SU-DHL-6 (cell line): ENCODE data around the gene MIS18BP1.

Experiments used
- H2AFZ ChIP-seq: fragments of 200-600 bp; sonication (generic); 2 replicates; pipeline ENCODE4 v1.6.1; 2014; ENCODE audit warnings: low read depth, mild to moderate bottlenecking, moderate library complexity, mixed read lengths, antibody characterized with exemption, low read length; ENCODE audit not compliant: severe bottlenecking
- H3F3A ChIP-seq: fragments of 200-600 bp; shearing (Covaris generic); 2 replicates; pipeline ENCODE4 v1.6.0; 2016; ENCODE audit warnings: antibody characterized with exemption, mild to moderate bottlenecking; ENCODE audit not compliant: insufficient read depth
- H3K27ac ChIP-seq: fragments of 200-600 bp; sonication (generic); 2 replicates; pipeline ENCODE4 v1.5.1; 2016; ENCODE audit warnings: low read depth, mild to moderate bottlenecking, low read length, moderate library complexity, mixed read lengths
- H3K27me3 ChIP-seq: fragments of 200-600 bp; sonication (generic), shearing (Covaris generic); 2 replicates; pipeline ENCODE4 v1.6.0; 2014; ENCODE audit warnings: mild to moderate bottlenecking, low read length
- H3K36me3 ChIP-seq: fragments of 200-600 bp; sonication (generic); 2 replicates; pipeline ENCODE4 v1.6.1; 2014; ENCODE audit warnings: mild to moderate bottlenecking, low read length, mixed read lengths
- H3K4me2 ChIP-seq: fragments of 300-600, 200-600 bp; shearing (Covaris generic), sonication (generic); 2 replicates; pipeline ENCODE4 v1.6.0; 2014; ENCODE audit warnings: low read length, low read depth, mild to moderate bottlenecking; ENCODE audit not compliant: poor library complexity, severe bottlenecking
- H3K4me3 ChIP-seq: fragments of 200-600 bp; sonication (generic); 2 replicates; pipeline ENCODE4 v1.5.1; 2014; ENCODE audit warnings: antibody characterized with exemption, low read length, mild to moderate bottlenecking, mixed read lengths; ENCODE audit not compliant: insufficient read depth, poor library complexity, severe bottlenecking
- H3K79me2 ChIP-seq: fragments of 200-600 bp; sonication (generic); 2 replicates; pipeline ENCODE4 v1.6.1; 2014; ENCODE audit warnings: mild to moderate bottlenecking, low read length, moderate library complexity; ENCODE audit not compliant: insufficient read depth
- H3K9ac ChIP-seq: fragments of 200-600 bp; sonication (generic); 2 replicates; pipeline ENCODE4 v1.7.0; 2014; ENCODE audit warnings: mild to moderate bottlenecking, low read length
- H3K9me2 ChIP-seq: fragments of 200-600 bp; sonication (generic); replicated peaks from 2 replicates; pipeline ENCODE4 v1.6.1; 2014; ENCODE audit warnings: low read length; ENCODE audit not compliant: insufficient read depth
- H3K9me3 ChIP-seq: fragments of 200-600 bp; sonication (generic); 2 replicates; pipeline ENCODE4 v1.6.1; 2014; ENCODE audit warnings: low read length, mixed read lengths; ENCODE audit not compliant: insufficient read depth
- H4K20me1 ChIP-seq: fragments of 200-600 bp; sonication (generic); 2 replicates; pipeline ENCODE4 v1.6.1; 2014; ENCODE audit warnings: low read depth, mild to moderate bottlenecking, antibody characterized with exemption, low read length, moderate library complexity, mixed read lengths
- EZH2phosphoT487 ChIP-seq: fragments of 200-600 bp; sonication (generic), shearing (Covaris generic); conservative IDR thresholded peaks from 2 replicates; pipeline ENCODE4 v1.6.1; 2018; ENCODE audit warnings: mild to moderate bottlenecking, antibody characterized with exemption, low read length, moderate library complexity, mixed read lengths
- TF ChIP-seq, protein P1 (sequence below): fragments of 200-600 bp; sonication (generic); IDR thresholded peaks from one replicate; pipeline ENCODE4 v1.5.1; 2017; ENCODE audit warnings: antibody characterized with exemption, mild to moderate bottlenecking, low read length, moderate library complexity; ENCODE audit not compliant: insufficient read depth, poor library complexity, severe bottlenecking

Gene MIS18BP1

DNA sequence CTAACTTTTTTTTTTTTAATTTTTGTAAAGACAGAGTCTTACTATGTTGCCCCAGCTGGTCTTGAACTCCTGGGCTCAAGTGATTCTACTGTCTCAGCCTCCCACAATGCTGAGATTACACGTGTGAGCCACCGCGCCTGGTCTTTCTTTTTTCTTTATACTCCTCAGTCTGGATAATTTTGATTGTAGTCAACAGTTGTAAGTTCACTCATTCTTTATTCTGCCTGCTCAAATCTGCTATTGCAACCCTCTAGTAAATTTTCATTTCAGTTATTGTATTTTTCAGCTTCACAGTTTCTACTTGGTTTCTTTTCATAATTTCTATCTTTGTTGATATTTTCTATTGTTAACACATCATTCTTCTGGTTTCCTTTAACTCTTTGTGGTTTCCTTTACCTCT is 5.8 kb upstream of the MIS18BP1 start:
- no peak for TF ChIP-seq EZH2phosphoT487
- TF ChIP-seq, protein P1, sequence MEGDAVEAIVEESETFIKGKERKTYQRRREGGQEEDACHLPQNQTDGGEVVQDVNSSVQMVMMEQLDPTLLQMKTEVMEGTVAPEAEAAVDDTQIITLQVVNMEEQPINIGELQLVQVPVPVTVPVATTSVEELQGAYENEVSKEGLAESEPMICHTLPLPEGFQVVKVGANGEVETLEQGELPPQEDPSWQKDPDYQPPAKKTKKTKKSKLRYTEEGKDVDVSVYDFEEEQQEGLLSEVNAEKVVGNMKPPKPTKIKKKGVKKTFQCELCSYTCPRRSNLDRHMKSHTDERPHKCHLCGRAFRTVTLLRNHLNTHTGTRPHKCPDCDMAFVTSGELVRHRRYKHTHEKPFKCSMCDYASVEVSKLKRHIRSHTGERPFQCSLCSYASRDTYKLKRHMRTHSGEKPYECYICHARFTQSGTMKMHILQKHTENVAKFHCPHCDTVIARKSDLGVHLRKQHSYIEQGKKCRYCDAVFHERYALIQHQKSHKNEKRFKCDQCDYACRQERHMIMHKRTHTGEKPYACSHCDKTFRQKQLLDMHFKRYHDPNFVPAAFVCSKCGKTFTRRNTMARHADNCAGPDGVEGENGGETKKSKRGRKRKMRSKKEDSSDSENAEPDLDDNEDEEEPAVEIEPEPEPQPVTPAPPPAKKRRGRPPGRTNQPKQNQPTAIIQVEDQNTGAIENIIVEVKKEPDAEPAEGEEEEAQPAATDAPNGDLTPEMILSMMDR: no peak
- H2AFZ ChIP-seq: no peak overlapping the region
- no peaks in the 10 kb centered on the region for H3K79me2 ChIP-seq
- peaks cover 24% of the 10 kb centered on the region; the same call in 1 of the 2 replicates for H3K9me3 ChIP-seq
- no peak overlapping the region for H3K4me3 ChIP-seq
- peaks cover 7% of the 10 kb centered on the region; the same call in 1 of the 2 replicates for H3F3A ChIP-seq
- H3K36me3 ChIP-seq: no peaks in the 10 kb centered on the region; the same call in 1 of the 2 replicates
- H3K9me2 ChIP-seq: no peaks in the 10 kb centered on the region
- no peak overlapping the region for H3K27ac ChIP-seq
- H3K4me2 ChIP-seq: no peak overlapping the region
- H4K20me1 ChIP-seq: no peaks in the 10 kb centered on the region
- H3K9ac ChIP-seq: no peak overlapping the region
- no peaks in the 10 kb centered on the region for H3K27me3 ChIP-seq

DNA sequence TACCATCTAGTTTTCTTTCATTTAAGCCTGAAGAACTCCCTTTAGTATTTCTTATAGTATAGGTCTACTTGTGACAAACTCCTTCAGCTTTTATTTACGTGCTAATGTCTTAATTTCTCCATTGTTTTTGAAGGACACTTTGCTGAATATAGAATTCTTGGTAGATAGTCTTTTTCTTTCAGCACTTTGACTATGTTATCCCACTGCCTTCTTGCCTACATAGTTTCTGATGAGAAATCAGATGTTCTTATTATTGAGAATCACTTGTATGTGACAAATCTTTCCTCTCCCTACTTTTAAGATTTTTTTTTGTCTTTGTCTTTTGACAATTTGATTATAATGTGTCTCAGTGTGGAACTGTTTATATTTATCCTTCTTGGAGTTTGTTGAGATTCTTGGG is 5.1 kb upstream of the MIS18BP1 start:
- no peaks in the 10 kb centered on the region; the same call in 1 of the 2 replicates for H3K36me3 ChIP-seq
- no peaks in the 10 kb centered on the region for H4K20me1 ChIP-seq
- H3K27me3 ChIP-seq: no peaks in the 10 kb centered on the region
- H3F3A ChIP-seq: peaks cover 8% of the 10 kb centered on the region; the same call in 1 of the 2 replicates
- H3K9me3 ChIP-seq: peaks cover 24% of the 10 kb centered on the region; the same call in 1 of the 2 replicates
- no peak overlapping the region for H3K27ac ChIP-seq
- no peak overlapping the region for H3K4me2 ChIP-seq
- H3K9me2 ChIP-seq: no peaks in the 10 kb centered on the region
- no peak for TF ChIP-seq EZH2phosphoT487
- TF ChIP-seq, protein P1: no peak
- H3K4me3 ChIP-seq: no peak overlapping the region
- H3K9ac ChIP-seq: no peak overlapping the region
- no peaks in the 10 kb centered on the region for H3K79me2 ChIP-seq
- no peak overlapping the region for H2AFZ ChIP-seq

DNA sequence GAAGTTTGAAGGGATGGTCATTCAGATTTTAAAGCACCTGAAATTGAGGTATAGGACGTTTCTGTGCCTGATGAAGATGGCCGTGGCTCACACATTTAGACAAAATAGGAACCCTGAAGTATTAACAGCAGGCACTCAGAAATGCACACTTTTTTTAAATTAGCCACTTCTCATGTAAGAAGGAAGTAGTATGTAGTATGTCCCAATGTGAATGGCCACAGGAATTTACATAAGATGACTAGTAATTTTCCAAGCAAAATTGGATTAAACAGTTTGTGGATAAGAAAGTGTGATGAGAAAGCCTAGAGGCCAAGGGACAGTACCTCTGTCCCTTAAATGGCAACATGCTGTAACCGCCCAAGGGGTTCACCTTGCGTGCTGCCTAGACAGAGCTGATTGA is 1.8 kb upstream of the MIS18BP1 start:
- H3K27ac ChIP-seq: no peak overlapping the region
- no peaks in the 10 kb centered on the region for H3K9me2 ChIP-seq
- peaks cover 21% of the 10 kb centered on the region for H3F3A ChIP-seq
- no peaks in the 10 kb centered on the region for H3K27me3 ChIP-seq
- peaks cover 8% of the 10 kb centered on the region for H4K20me1 ChIP-seq
- H3K4me3 ChIP-seq: no peak overlapping the region
- no peak for TF ChIP-seq EZH2phosphoT487
- TF ChIP-seq, protein P1: no peak
- H3K9me3 ChIP-seq: peaks cover 22% of the 10 kb centered on the region; the same call in 1 of the 2 replicates
- no peak overlapping the region for H3K9ac ChIP-seq
- peaks cover 31% of the 10 kb centered on the region for H3K79me2 ChIP-seq
- H3K4me2 ChIP-seq: peak overlapping the region; percentile 66
- H2AFZ ChIP-seq: no peak overlapping the region
- H3K36me3 ChIP-seq: no peaks in the 10 kb centered on the region; the same call in 1 of the 2 replicates
